K562 (cell line): ENCODE measurements around the gene STARD13.

Experiments used
- ATF3 ChIP-seq, 2 experiments: fragments of 450-650 bp in 1 of 2; sonication (generic) in 1 of 2; formaldehyde crosslinking in 1 of 2; IDR thresholded peaks in 1 of 2; conservative IDR thresholded peaks in 1 of 2; 2 replicates each; pipeline versions ENCODE4 v1.6.1 to v1.8.1; 2016 to 2023; ENCODE audit warnings: mild to moderate bottlenecking in 2 of 2, moderate library complexity in 2 of 2, inconsistent platforms in 1 of 2, missing genetic modification reagents in 1 of 2
- E2F4 ChIP-seq: sonication (generic); formaldehyde crosslinking; IDR thresholded peaks from 2 replicates; pipeline ENCODE4 v1.8.0; 2022; ENCODE audit warnings: mild to moderate bottlenecking, low read depth, missing genetic modification reagents
- SPI1 ChIP-seq: IDR thresholded peaks from 2 replicates; pipeline ENCODE4 v1.6.1; 2011; ENCODE audit warnings: low read depth, low read length, control low read depth, borderline replicate concordance
- USF1 ChIP-seq: sonication (generic); formaldehyde crosslinking; IDR thresholded peaks from 2 replicates; pipeline ENCODE4 v1.9.0; 2022; ENCODE audit warnings: mild to moderate bottlenecking, missing genetic modification reagents
- ZC3H8 ChIP-seq: fragments of 450-650 bp; IDR thresholded peaks from 2 replicates; pipeline ENCODE4 v1.6.1; 2017
- ZNF354B ChIP-seq: fragments of 250-450 bp; sonication (Bioruptor Pico); IDR thresholded peaks from 2 replicates; pipeline ENCODE4 v1.4.0; 2020

- TF ChIP-seq ATF3 (IDR thresholded peaks at IDR 0.05) (no peak), ATF3 (CRISPR knock-in tag; conservative IDR thresholded peaks at IDR 0.05) (no peak), SPI1 (no peak), ZNF354B (no peak), USF1 (CRISPR knock-in tag) (no peak), ZC3H8 (no peak), E2F4 (CRISPR knock-in tag) (no peak)
Measured at GRCh38 chr13:33280279-33280905, 5.2 kb downstream of the STARD13 start.
